PC-3 (cell line): Measurements from ENCODE around the gene SAMD14. TPM values are rescaled to one million over a fixed set of nuclear protein-coding genes. Genes with fewer than 3 reads are reported as not detected.

Experiments
- ATAC-seq: fragments of 200-7000 bp; cut with Tn5 transposase; 2 replicates; pipeline ENCODE4 v1.9.1; 2020; ENCODE audit warnings: mild to moderate bottlenecking, moderate library complexity
- BruUV-seq: library from RNA; stranded (reverse); fragments of 400-500 nt; replicated peaks from 2 replicates; lab custom pipeline; 2021; lab: Mats Ljungman, UMichigan
- CTCF ChIA-PET: fragments of 300-600 bp; sonication (Branson Sonifier 250); formaldehyde crosslinking; loops from one replicate; lab custom pipeline; 2022; ENCODE audit warnings: antibody characterized with exemption; lab: Charles Lee
- POLR2A ChIA-PET: fragments of 300-600 bp; sonication (Branson Sonifier 250); formaldehyde crosslinking; loops from one replicate; lab custom pipeline; 2022; ENCODE audit warnings: antibody characterized with exemption; ENCODE audit not compliant: unreplicated experiment; lab: Charles Lee
- DNase-seq: peaks from one replicate; pipeline ENCODE4 v3.0.0-alpha.2; 2015
- H2AFZ ChIP-seq: fragments of 300-600 bp; sonication (generic); 2 replicates; pipeline ENCODE4 v1.6.0; 2016; ENCODE audit warnings: antibody characterized with exemption, low read length
- H3F3A ChIP-seq: fragments of 300-600 bp; sonication (generic); one replicate; pipeline ENCODE4 v1.6.0; 2017; ENCODE audit warnings: antibody characterized with exemption, low read length, control low read depth, mild to moderate bottlenecking; ENCODE audit not compliant: unreplicated experiment
- H3K27ac ChIP-seq: fragments of 300-600 bp; sonication (generic); 2 replicates; pipeline ENCODE4 v1.5.1; 2016; ENCODE audit warnings: mild to moderate bottlenecking, low read length
- H3K27me3 ChIP-seq: fragments of 300-600 bp; sonication (generic); 2 replicates; pipeline ENCODE4 v1.6.1; 2016; ENCODE audit warnings: low read length, mixed read lengths
- H3K36me3 ChIP-seq: fragments of 300-600 bp; sonication (generic); 2 replicates; pipeline ENCODE4 v1.6.1; 2016; ENCODE audit warnings: low read depth, mixed run types, low read length, mixed read lengths
- H3K4me1 ChIP-seq: fragments of 300-600 bp; sonication (generic); 2 replicates; pipeline ENCODE4 v1.5.1; 2016; ENCODE audit warnings: low read length; ENCODE audit not compliant: insufficient read depth
- H3K4me2 ChIP-seq: fragments of 300-600 bp; sonication (generic); 2 replicates; pipeline ENCODE4 v1.6.0; 2016; ENCODE audit warnings: low read length
- H3K4me3 ChIP-seq: fragments of 300-600 bp; sonication (generic); 2 replicates; pipeline ENCODE4 v1.5.1; 2016; ENCODE audit warnings: mild to moderate bottlenecking, low read length, mixed read lengths
- H3K79me2 ChIP-seq: fragments of 300-600 bp; sonication (generic); 2 replicates; pipeline ENCODE4 v1.6.1; 2017; ENCODE audit warnings: low read length, mixed read lengths
- H3K9ac ChIP-seq: fragments of 300-600 bp; sonication (generic); 2 replicates; pipeline ENCODE4 v1.6.0; 2016; ENCODE audit warnings: mild to moderate bottlenecking, low read length
- H3K9me2 ChIP-seq: fragments of 300-600 bp; sonication (generic); replicated peaks from 2 replicates; pipeline ENCODE4 v1.6.1; 2016; ENCODE audit warnings: mixed run types, low read length, mixed read lengths
- H3K9me3 ChIP-seq: fragments of 300-600 bp; sonication (generic); 2 replicates; pipeline ENCODE4 v1.6.1; 2016; ENCODE audit warnings: low read length, mixed read lengths
- H4K20me1 ChIP-seq: fragments of 300-600 bp; sonication (generic); 2 replicates; pipeline ENCODE4 v1.6.1; 2016; ENCODE audit warnings: low read length, mixed read lengths
- EZH2 ChIP-seq: fragments of 300-600 bp; sonication (generic); IDR thresholded peaks from one replicate; pipeline ENCODE4 v1.6.1; 2017; ENCODE audit warnings: antibody characterized with exemption, mild to moderate bottlenecking, low read length; ENCODE audit not compliant: unreplicated experiment
- EZH2phosphoT487 ChIP-seq: fragments of 300-600 bp; sonication (generic); IDR thresholded peaks from 2 replicates; pipeline ENCODE4 v1.6.1; 2018; ENCODE audit warnings: mild to moderate bottlenecking, antibody characterized with exemption, low read length, borderline replicate concordance
- intact Hi-C: fragments of 100-400 bp; cut with micrococcal nuclease; formaldehyde crosslinking; loops from 2 replicates; pipeline ENCODE4 v1.9.0; 2023
- total RNA-seq: library from RNA; depleted of rRNA; stranded (reverse); fragments of >200 nt; gene quantifications from 2 replicates; pipeline ENCODE4 v1.2.3, GENCODE V29; 2014
- TF ChIP-seq, protein P1 (sequence below): fragments of 300-600 bp; sonication (generic); conservative IDR thresholded peaks from 2 replicates; pipeline ENCODE4 v1.5.1; 2017; ENCODE audit warnings: antibody characterized with exemption, low read depth, mild to moderate bottlenecking, low read length

The SAMD14 gene
- total RNA-seq, 1 experiment from 2014 or later = 0.11 TPM

DNA sequence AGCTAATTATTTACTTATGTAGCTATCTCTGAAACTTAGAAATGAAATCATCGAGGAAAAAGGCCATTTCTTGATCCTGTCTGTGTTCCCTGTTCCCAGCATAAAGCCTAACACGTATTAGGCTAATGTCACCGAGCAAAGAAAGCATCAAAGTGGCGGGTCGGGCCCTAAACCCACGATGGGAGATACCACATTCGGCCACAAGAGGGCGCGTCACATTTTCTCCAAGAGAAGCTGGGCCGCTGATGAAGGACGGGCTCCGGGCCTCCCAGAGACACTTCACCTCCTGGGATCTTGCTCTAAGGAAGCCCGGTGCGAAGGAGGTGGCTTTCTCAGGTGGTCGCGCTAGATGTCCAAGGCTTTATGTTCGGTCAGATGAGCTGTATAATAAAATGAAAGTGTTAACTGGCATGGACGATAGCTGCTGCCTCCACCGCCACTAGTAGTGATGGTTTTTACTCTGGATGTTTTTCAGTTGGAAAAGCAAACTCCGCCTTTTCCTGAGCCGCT, 35.7 kb downstream of the SAMD14 start:
- intact Hi-C loops = loop anchor here (1.0 to 2.0 kb wide), 7 partner anchors 31 to 203 kb away; partner anchors contain the start of gene PPP1R9B
- no peaks in the 10 kb centered on the region for H3K27me3 ChIP-seq
- ATAC-seq = peak; percentile 55
- TF ChIP-seq EZH2 (no peak), EZH2phosphoT487 (no peak)
- TF ChIP-seq, protein P1, sequence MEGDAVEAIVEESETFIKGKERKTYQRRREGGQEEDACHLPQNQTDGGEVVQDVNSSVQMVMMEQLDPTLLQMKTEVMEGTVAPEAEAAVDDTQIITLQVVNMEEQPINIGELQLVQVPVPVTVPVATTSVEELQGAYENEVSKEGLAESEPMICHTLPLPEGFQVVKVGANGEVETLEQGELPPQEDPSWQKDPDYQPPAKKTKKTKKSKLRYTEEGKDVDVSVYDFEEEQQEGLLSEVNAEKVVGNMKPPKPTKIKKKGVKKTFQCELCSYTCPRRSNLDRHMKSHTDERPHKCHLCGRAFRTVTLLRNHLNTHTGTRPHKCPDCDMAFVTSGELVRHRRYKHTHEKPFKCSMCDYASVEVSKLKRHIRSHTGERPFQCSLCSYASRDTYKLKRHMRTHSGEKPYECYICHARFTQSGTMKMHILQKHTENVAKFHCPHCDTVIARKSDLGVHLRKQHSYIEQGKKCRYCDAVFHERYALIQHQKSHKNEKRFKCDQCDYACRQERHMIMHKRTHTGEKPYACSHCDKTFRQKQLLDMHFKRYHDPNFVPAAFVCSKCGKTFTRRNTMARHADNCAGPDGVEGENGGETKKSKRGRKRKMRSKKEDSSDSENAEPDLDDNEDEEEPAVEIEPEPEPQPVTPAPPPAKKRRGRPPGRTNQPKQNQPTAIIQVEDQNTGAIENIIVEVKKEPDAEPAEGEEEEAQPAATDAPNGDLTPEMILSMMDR = peak; percentile 96
- no peaks in the 10 kb centered on the region for H3K9me3 ChIP-seq
- peak overlapping the region; percentile 20 for H3K27ac ChIP-seq
- H4K20me1 ChIP-seq = no peaks in the 10 kb centered on the region
- H2AFZ ChIP-seq = peak overlapping the region; percentile 94
- POLR2A ChIA-PET = interaction anchor here (0.8 to 1.0 kb wide), 2 partner anchors 32 to 228 kb away, joined by 3 read pairs; no protein-coding TSS in a partner anchor
- DNase-seq = peak; percentile 97
- peaks cover 9% of the 10 kb centered on the region for H3K79me2 ChIP-seq
- peak overlapping the region; percentile 88 for H3K4me3 ChIP-seq
- no peaks in the 10 kb centered on the region for H3K9me2 ChIP-seq
- peaks cover 11% of the 10 kb centered on the region for H3K36me3 ChIP-seq
- CTCF ChIA-PET = interaction anchor here (0.6 to 1.7 kb wide), 21 partner anchors 12 to 349 kb away, joined by 3 to 11 read pairs (median 4); partner anchors contain the start of genes ITGA3 and PPP1R9B
- H3K4me2 ChIP-seq = peak overlapping the region; percentile 96
- H3K4me1 ChIP-seq = peaks cover 14% of the 10 kb centered on the region
- peak overlapping the region; percentile 21 for H3K9ac ChIP-seq
- no TSS peak for BruUV-seq
- peaks cover 12% of the 10 kb centered on the region for H3F3A ChIP-seq

DNA sequence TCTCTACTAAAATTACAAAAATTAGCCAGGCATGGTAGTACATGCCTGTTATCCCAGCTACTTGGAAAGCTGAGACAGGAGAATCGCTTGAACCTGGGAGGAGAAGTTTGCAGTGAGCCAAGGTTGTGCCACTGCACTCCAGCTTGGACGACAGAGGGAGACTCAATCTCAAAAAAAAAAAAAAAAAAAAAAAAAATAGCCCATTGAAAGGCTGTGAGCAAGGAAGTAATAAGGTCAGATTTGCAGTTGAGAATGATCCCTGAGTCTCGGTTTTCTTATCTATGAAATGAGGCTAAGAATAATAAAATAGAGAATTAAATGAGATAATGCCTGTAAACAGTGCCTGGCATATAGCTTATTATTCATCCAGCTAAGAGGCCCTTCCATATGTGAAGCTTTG, 36.2 kb downstream of the SAMD14 start:
- DNase-seq (no peak), ATAC-seq (no peak)
- H3K9me2 ChIP-seq = no peaks in the 10 kb centered on the region
- H2AFZ ChIP-seq = peak overlapping the region; percentile 94
- H3F3A ChIP-seq = peaks cover 12% of the 10 kb centered on the region
- peak overlapping the region; percentile 96 for H3K4me2 ChIP-seq
- peaks cover 14% of the 10 kb centered on the region for H3K4me1 ChIP-seq
- no peak overlapping the region for H3K27ac ChIP-seq
- ChIA-PET CTCF (interaction anchor here (0.5 to 1.7 kb wide), 16 partner anchors 12 to 126 kb away, joined by 3 to 11 read pairs (median 4); partner anchors contain the start of gene ITGA3), POLR2A (interaction anchor here (0.5 to 1.0 kb wide), 3 partner anchors 15 to 228 kb away, joined by 3 read pairs; no protein-coding TSS in a partner anchor)
- no peaks in the 10 kb centered on the region for H3K27me3 ChIP-seq
- H4K20me1 ChIP-seq = no peaks in the 10 kb centered on the region
- H3K9ac ChIP-seq = no peak overlapping the region
- no peaks in the 10 kb centered on the region for H3K9me3 ChIP-seq
- peak overlapping the region; percentile 88; the same call in 1 of the 2 replicates for H3K4me3 ChIP-seq
- H3K79me2 ChIP-seq = peaks cover 9% of the 10 kb centered on the region
- intact Hi-C loops = loop anchor here (1.0 to 2.0 kb wide), 7 partner anchors 31 to 203 kb away; partner anchors contain the start of gene PPP1R9B
- BruUV-seq = no TSS peak
- H3K36me3 ChIP-seq = peaks cover 16% of the 10 kb centered on the region
- TF ChIP-seq EZH2 (no peak), EZH2phosphoT487 (no peak)
- TF ChIP-seq, protein P1 = no peak

DNA sequence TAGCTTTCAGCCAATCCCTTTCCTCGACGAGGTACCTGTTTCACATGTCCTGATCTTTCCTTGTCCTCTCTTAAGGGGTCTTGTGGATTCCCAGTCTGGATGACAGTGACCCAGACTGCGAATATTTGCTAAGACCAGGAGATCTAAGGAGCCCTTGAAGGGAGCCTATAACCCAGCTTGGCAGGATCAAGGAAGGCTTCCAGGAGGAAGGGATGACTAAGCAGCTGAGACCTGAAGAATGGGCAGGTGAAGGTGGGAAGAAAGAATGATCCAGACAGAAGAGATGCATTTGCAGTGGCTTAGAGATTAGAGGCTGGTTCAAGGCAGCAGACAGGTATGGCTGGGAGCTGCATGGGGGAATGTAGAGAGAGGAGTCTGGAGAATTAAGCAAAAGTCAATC, 36.7 kb downstream of the SAMD14 start:
- Histone ChIP-seq H3K9me3 (no peaks in the 10 kb centered on the region), H3K9ac (no peak overlapping the region), H4K20me1 (0 out of 2 replicates have a peak, but pooled peaks cover 1% of the 10 kb centered on the region), H3K4me2 (no peak overlapping the region), H2AFZ (no peak overlapping the region), H3K4me3 (no peak overlapping the region), H3K27ac (no peak overlapping the region), H3K9me2 (no peaks in the 10 kb centered on the region), H3K36me3 (peaks cover 22% of the 10 kb centered on the region), H3K27me3 (no peaks in the 10 kb centered on the region), H3K4me1 (peaks cover 14% of the 10 kb centered on the region), H3F3A (peaks cover 12% of the 10 kb centered on the region), H3K79me2 (peaks cover 9% of the 10 kb centered on the region)
- TF ChIP-seq EZH2 (no peak), EZH2phosphoT487 (no peak)
- TF ChIP-seq, protein P1 = no peak
- CTCF ChIA-PET = interaction anchor here (0.7 to 1.7 kb wide), 4 partner anchors 31 to 126 kb away, joined by 3 to 9 read pairs (median 6); partner anchors contain the start of gene ITGA3
- POLR2A ChIA-PET = interaction anchor here (0.6 kb wide), 1 partner anchor 37 kb away, joined by 4 read pairs; the partner anchor contains the start of gene ITGA3
- intact Hi-C loops = no loop called here
- no TSS peak for BruUV-seq
- no peak for ATAC-seq
- DNase-seq = peak; percentile 30
